Activated naive CD8-positive, alpha-beta T cell treated with anti-CD3 and anti-CD28 coated beads, Interleukin-2, amount 50 U/mL, for 24 hours (primary cell): ENCODE measurements around the gene JAKMIP2.
"Not testable (repeated sequence)": the region's sequence is repeated elsewhere in the genome, so short reads cannot be mapped to it uniquely, and the experiment has no call there.

Source experiments
- ATAC-seq: fragments of 150-1000 bp; cut with Tn5 transposase; one replicate; pipeline ENCODE4 v1.10.0; 2021
- DNase-seq: peaks from one replicate; pipeline ENCODE4 v3.0.0; 2021
- H3K27ac Mint-ChIP-seq: one replicate; pipeline ENCODE4 v1.8.0; 2021; ENCODE audit warnings: mild to moderate bottlenecking, mixed read lengths
- H3K27me3 Mint-ChIP-seq: one replicate; pipeline ENCODE4 v1.8.0; 2021; ENCODE audit warnings: mixed read lengths
- H3K36me3 Mint-ChIP-seq: one replicate; pipeline ENCODE4 v1.8.0; 2021; ENCODE audit warnings: low read depth, mixed read lengths
- H3K4me1 Mint-ChIP-seq: one replicate; pipeline ENCODE4 v1.8.0; 2021; ENCODE audit warnings: mixed read lengths
- H3K4me3 Mint-ChIP-seq: one replicate; pipeline ENCODE4 v1.8.0; 2021; ENCODE audit warnings: mild to moderate bottlenecking, moderate library complexity, mixed read lengths
- H3K9me3 Mint-ChIP-seq: one replicate; pipeline ENCODE4 v1.8.0; 2021; ENCODE audit warnings: mixed read lengths

The JAKMIP2 gene

GRCh38 chr5:147643142-147643541 is 139.4 kb downstream of the JAKMIP2 start:
- H3K27ac Mint-ChIP-seq, result no peak overlapping the region
- ATAC-seq (peak; percentile 54), DNase-seq (no peak)
- no peaks in the 10 kb centered on the region for H3K9me3 Mint-ChIP-seq
- H3K27me3 Mint-ChIP-seq, result no peaks in the 10 kb centered on the region
- H3K4me3 Mint-ChIP-seq, result no peak overlapping the region
- no peaks in the 10 kb centered on the region for H3K4me1 Mint-ChIP-seq
- H3K36me3 Mint-ChIP-seq, result peaks cover 2% of the 10 kb centered on the region

GRCh38 chr5:147642666-147643065 is 139.9 kb downstream of the JAKMIP2 start:
- no peak for DNase-seq
- no peaks in the 10 kb centered on the region for H3K4me1 Mint-ChIP-seq
- H3K27ac Mint-ChIP-seq, result no peak overlapping the region
- H3K4me3 Mint-ChIP-seq, result no peak overlapping the region
- no peaks in the 10 kb centered on the region for H3K27me3 Mint-ChIP-seq
- ATAC-seq, result no peak
- H3K36me3 Mint-ChIP-seq, result peaks cover 3% of the 10 kb centered on the region
- H3K9me3 Mint-ChIP-seq, result no peaks in the 10 kb centered on the region

GRCh38 chr5:147639321-147639720 is 143.2 kb downstream of the JAKMIP2 start:
- no peak for ATAC-seq
- Mint-ChIP-seq H3K27me3 (no peaks in the 10 kb centered on the region), H3K4me1 (no peaks in the 10 kb centered on the region), H3K36me3 (peaks cover 4% of the 10 kb centered on the region), H3K27ac (no peak overlapping the region), H3K4me3 (no peak overlapping the region), H3K9me3 (no peaks in the 10 kb centered on the region)
- no peak for DNase-seq

- Mint-ChIP-seq H3K4me3 (no peak overlapping the region), H3K4me1 (no peaks in the 10 kb centered on the region), H3K36me3 (peaks cover 4% of the 10 kb centered on the region), H3K27me3 (no peaks in the 10 kb centered on the region), H3K27ac (no peak overlapping the region), H3K9me3 (no peaks in the 10 kb centered on the region)
- ATAC-seq (no peak), DNase-seq (no peak)
These were observed 145.9 kb downstream of the JAKMIP2 start for GRCh38 chr5:147636729-147636984.

GRCh38 chr5:147635882-147636728 is 146.4 kb downstream of the JAKMIP2 start:
- Mint-ChIP-seq H3K27me3 (no peaks in the 10 kb centered on the region), H3K4me1 (no peaks in the 10 kb centered on the region), H3K27ac (no peak overlapping the region), H3K4me3 (no peak overlapping the region), H3K9me3 (no peaks in the 10 kb centered on the region), H3K36me3 (peaks cover 3% of the 10 kb centered on the region)
- ATAC-seq (no peak), DNase-seq (no peak)

GRCh38 chr5:147635439-147635838 is 147.1 kb downstream of the JAKMIP2 start:
- H3K4me1 Mint-ChIP-seq, H3K4me3 Mint-ChIP-seq, H3K36me3 Mint-ChIP-seq, H3K9me3 Mint-ChIP-seq, H3K27me3 Mint-ChIP-seq, DNase-seq, H3K27ac Mint-ChIP-seq, ATAC-seq: not testable (repeated sequence)

- DNase-seq (no peak), ATAC-seq (no peak)
- H3K4me3 Mint-ChIP-seq, result no peak overlapping the region
- H3K27me3 Mint-ChIP-seq, result no peaks in the 10 kb centered on the region
- peaks cover 2% of the 10 kb centered on the region for H3K36me3 Mint-ChIP-seq
- no peaks in the 10 kb centered on the region for H3K4me1 Mint-ChIP-seq
- no peaks in the 10 kb centered on the region for H3K9me3 Mint-ChIP-seq
- H3K27ac Mint-ChIP-seq, result no peak overlapping the region
These were observed 149.4 kb downstream of the JAKMIP2 start for GRCh38 chr5:147633173-147633572.

GRCh38 chr5:147631428-147632003 is 151.0 kb downstream of the JAKMIP2 start:
- no peaks in the 10 kb centered on the region for H3K36me3 Mint-ChIP-seq
- no peaks in the 10 kb centered on the region for H3K9me3 Mint-ChIP-seq
- no peaks in the 10 kb centered on the region for H3K27me3 Mint-ChIP-seq
- H3K4me3 Mint-ChIP-seq, result no peak overlapping the region
- H3K27ac Mint-ChIP-seq, result no peak overlapping the region
- ATAC-seq, result no peak
- no peak for DNase-seq
- no peaks in the 10 kb centered on the region for H3K4me1 Mint-ChIP-seq

- Mint-ChIP-seq H3K9me3 (no peaks in the 10 kb centered on the region), H3K27me3 (no peaks in the 10 kb centered on the region), H3K4me3 (no peak overlapping the region), H3K27ac (no peak overlapping the region), H3K36me3 (peaks cover under 1% of the 10 kb centered on the region), H3K4me1 (no peaks in the 10 kb centered on the region)
- DNase-seq, result no peak
- no peak for ATAC-seq
These were observed 153.3 kb downstream of the JAKMIP2 start for GRCh38 chr5:147629196-147629595.

- DNase-seq (peak; percentile 58), ATAC-seq (peak; percentile 72)
- Mint-ChIP-seq H3K36me3 (peaks cover 3% of the 10 kb centered on the region), H3K4me3 (no peak overlapping the region), H3K4me1 (no peaks in the 10 kb centered on the region), H3K9me3 (no peaks in the 10 kb centered on the region), H3K27me3 (no peaks in the 10 kb centered on the region), H3K27ac (no peak overlapping the region)
These were observed 154.3 kb downstream of the JAKMIP2 start for GRCh38 chr5:147628058-147628895.

- H3K4me3 Mint-ChIP-seq, result no peak overlapping the region
- H3K27ac Mint-ChIP-seq, result no peak overlapping the region
- no peaks in the 10 kb centered on the region for H3K4me1 Mint-ChIP-seq
- H3K27me3 Mint-ChIP-seq, result no peaks in the 10 kb centered on the region
- DNase-seq (no peak), ATAC-seq (no peak)
- H3K9me3 Mint-ChIP-seq, result no peaks in the 10 kb centered on the region
- H3K36me3 Mint-ChIP-seq, result peaks cover 3% of the 10 kb centered on the region
These were observed 156.1 kb downstream of the JAKMIP2 start for GRCh38 chr5:147626464-147626863.

- no peaks in the 10 kb centered on the region for H3K27me3 Mint-ChIP-seq
- no peak overlapping the region for H3K27ac Mint-ChIP-seq
- H3K9me3 Mint-ChIP-seq, result no peaks in the 10 kb centered on the region
- ATAC-seq (no peak), DNase-seq (no peak)
- H3K4me3 Mint-ChIP-seq, result no peak overlapping the region
- H3K36me3 Mint-ChIP-seq, result peaks cover 13% of the 10 kb centered on the region
- peaks cover 3% of the 10 kb centered on the region for H3K4me1 Mint-ChIP-seq
These were observed 161.5 kb downstream of the JAKMIP2 start for GRCh38 chr5:147621016-147621415.

- DNase-seq (no peak), ATAC-seq (no peak)
- peaks cover 3% of the 10 kb centered on the region for H3K4me1 Mint-ChIP-seq
- no peaks in the 10 kb centered on the region for H3K27me3 Mint-ChIP-seq
- no peaks in the 10 kb centered on the region for H3K9me3 Mint-ChIP-seq
- peak overlapping the region; percentile 38 for H3K27ac Mint-ChIP-seq
- H3K36me3 Mint-ChIP-seq, result peaks cover 18% of the 10 kb centered on the region
- H3K4me3 Mint-ChIP-seq, result no peak overlapping the region
These were observed 163.1 kb downstream of the JAKMIP2 start for GRCh38 chr5:147619281-147619878.

- DNase-seq (no peak), ATAC-seq (no peak)
- Mint-ChIP-seq H3K9me3 (no peaks in the 10 kb centered on the region), H3K4me1 (peaks cover 3% of the 10 kb centered on the region), H3K27me3 (no peaks in the 10 kb centered on the region), H3K36me3 (peaks cover 15% of the 10 kb centered on the region), H3K4me3 (no peak overlapping the region), H3K27ac (no peak overlapping the region)
These were observed 164.7 kb downstream of the JAKMIP2 start for GRCh38 chr5:147617711-147618350.
